ENCODE data around the gene DRC1.
A peak's percentile ranks its signal among the peaks of the same experiment; 100 is the strongest.
"Not testable (repeated sequence)": the region's sequence is repeated elsewhere in the genome, so short reads cannot be mapped to it uniquely, and the experiment has no call there.

Gene DRC1

GRCh38 chr2:26401739-26402541, at the start of gene DRC1:
DRC1 (plus strand) TSS chr2:26401920; CDS start chr2:26401990, 70 bp downstream.
- peak in 1 of 2 donors; percentile 6 for DNase-seq (ENCODE audit: low read depth in 2 of 2)

DNA sequence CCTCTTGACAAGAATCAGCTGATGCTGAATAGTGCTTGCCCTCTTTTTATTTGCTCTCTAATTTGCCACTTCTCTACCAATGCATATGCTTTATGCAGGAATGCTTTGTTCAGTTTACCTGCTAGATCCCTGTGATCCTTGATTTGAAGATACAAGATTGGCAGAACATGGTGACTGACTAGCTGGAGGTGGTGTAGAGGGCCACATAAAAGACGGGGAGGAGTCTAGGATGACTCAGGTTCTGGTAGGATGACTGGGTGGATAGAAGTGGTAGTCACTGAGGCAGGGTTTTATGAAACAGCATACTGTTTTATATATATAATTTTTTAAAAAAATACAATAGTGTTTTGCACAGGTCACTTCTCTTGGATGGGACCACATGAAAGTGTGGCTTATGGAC, 48.8 kb upstream of the DRC1 start:
- peak in 1 of 2 donors; percentile 51 for DNase-seq (ENCODE audit: low read depth in 2 of 2)

GRCh38 chr2:26354469-26354868, 47.3 kb upstream of the DRC1 start:
- not testable (repeated sequence) for DNase-seq (ENCODE audit: low read depth in 2 of 2)

- DNase-seq (ENCODE audit: low read depth in 2 of 2): no peak
Measured at GRCh38 chr2:26355038-26355995, 46.4 kb upstream of the DRC1 start.

DNA sequence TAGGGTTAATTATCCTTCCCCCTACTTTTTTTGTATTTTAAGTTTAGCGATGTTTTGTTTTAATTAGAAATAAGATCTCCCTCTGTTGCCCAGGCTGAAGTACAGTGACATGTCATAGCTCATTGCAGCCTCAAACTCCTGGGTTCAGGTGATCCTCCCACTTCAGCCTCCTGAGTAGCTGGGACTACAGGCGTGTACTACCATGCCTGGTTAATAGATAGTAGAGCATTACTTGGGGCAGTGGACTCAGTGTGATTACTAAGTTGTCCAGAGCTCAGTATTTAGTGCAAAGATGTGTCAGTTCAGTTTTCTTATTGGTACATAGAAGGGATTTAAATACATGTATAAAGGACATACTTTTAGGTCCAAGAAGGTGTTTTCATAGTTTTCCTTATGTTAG, 45.6 kb upstream of the DRC1 start:
- DNase-seq (ENCODE audit: low read depth in 2 of 2): no peak

DNA sequence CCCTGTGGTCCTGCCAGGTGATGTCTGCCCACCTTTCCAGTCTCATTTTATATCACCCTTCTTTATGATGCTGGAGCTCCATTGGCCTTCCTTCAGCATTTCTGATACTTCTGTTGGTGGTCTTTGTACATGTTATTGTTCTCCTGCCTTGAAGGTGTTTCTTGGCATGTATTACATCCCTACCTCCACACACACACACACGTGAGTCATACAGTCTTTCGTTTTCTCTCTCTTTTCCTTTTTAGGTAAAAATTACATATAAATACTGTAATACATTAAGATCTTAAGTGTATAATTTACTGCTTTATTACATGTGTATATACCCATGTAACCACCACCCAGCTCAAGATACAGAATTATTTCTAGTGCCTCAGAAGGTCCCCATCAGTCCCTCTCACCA, 44.9 kb upstream of the DRC1 start:
- no peak for DNase-seq (ENCODE audit: low read depth in 2 of 2)

DNA sequence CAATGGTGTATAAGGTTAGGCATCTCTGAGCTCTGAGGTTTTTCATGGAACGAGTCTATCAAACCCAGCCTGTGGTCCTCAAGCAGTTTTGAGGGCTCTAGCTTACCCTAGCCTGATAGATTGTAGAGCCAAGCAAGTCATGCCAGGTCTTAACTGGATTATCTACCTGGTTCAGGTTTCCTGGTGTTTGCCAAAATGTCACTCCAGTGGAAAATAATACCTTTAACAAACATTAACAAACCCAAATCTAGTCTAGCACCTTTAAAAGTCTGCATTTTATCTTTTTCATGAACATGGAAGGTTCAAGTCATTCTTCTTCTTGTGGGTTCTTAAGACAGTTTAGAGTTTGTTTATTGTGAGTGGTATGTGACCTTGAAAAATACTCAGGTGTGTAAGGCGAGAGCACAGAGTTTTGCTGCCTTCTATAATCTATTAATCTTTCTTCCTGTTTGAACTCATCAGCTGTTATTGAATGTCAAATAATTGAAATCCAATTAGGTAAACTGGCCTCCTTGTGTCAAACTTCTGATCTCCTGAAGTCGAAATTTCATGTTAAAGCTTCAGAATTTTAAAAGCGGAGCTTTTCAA, 41.7 kb upstream of the DRC1 start:
- DNase-seq (ENCODE audit: low read depth in 2 of 2): no peak

- DNase-seq (ENCODE audit: low read depth in 2 of 2): no peak
Measured at GRCh38 chr2:26363323-26363722, 38.4 kb upstream of the DRC1 start.

DNA sequence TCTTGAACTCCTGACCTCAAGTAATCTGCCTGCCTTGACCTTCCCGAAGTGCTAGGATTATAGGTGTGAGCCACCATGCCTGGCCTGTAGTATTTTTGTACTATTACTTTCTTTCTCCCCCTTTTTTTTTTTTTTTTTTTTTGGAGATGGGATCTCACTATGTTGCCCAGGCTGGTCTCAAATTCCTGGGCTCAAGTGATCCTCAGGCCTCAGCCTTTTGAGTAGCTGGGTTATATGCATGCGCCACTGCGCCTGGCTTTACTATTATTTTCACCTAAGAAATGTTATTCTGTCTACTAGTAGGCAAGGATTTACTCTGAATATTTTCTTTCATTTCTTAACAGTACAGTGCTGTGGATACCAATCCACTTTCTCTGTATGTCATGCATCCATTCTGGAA, 37.8 kb upstream of the DRC1 start:
- DNase-seq (ENCODE audit: low read depth in 2 of 2): no peak

GRCh38 chr2:26364669-26365068, 37.1 kb upstream of the DRC1 start:
- DNase-seq (ENCODE audit: low read depth in 2 of 2): no peak

DNA sequence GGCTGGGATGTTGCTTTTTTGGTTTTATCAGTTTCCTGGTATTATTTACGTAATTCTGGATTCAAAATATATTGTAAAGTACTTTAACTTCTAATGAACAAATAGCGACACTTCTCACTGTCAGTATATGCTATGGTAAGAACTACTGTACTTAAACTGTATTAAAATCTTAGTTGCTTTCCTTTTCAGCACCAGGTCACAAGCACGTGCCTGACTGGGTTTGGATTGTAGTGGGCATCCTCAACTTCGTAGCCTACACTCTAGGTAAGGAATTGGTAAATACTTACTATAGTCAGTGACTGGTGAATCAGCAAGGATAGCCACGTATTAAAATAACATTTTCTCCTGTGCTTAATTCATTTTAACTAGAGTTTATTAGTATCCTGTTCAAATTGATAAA, 34.8 kb upstream of the DRC1 start:
- no peak for DNase-seq (ENCODE audit: low read depth in 2 of 2)

- DNase-seq (ENCODE audit: low read depth in 2 of 2): not testable (repeated sequence)
Measured at GRCh38 chr2:26369664-26370063, 32.1 kb upstream of the DRC1 start.

DNA sequence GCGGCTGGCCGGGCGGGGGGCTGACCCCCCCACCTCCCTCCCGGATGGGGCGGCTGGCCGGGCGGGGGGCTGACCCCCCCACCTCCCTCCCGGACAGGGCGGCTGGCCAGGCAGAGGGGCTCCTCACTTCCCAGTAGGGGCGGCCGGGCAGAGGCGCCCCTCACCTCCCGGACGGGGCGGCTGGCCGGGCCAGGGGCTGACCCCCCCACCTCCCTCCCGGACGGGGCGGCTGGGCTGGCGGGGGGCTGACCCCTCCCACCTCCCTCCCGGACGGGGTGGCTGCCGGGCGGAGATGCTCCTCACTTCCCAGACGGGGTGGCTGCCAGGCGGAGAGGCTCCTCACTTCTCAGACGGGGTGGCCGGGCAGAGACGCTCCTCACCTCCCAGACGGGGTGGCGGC, 30.8 kb upstream of the DRC1 start:
- DNase-seq (ENCODE audit: low read depth in 2 of 2): not testable (repeated sequence)

DNA sequence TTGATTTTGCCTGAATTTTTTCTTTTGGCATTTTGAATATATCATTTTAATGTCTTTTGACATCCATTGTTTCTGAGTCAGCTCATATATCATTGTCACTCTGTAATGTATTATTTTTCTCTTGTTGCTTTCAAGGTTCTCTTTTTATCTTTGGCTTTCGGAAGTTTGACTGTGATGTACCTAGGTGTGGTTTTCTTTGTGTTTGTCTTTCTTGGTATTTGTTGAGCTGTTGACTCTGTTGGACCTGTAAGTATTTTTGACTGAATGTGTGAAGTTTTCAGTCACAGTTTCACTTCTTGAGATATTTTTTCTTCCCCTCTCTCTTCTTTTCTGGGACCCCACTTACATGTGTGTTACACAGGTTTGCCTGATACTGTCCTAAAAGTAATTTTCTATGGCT, 24.9 kb upstream of the DRC1 start:
- no peak for DNase-seq (ENCODE audit: low read depth in 2 of 2)

- DNase-seq (ENCODE audit: low read depth in 2 of 2): no peak
Measured at GRCh38 chr2:26380281-26380680, 21.4 kb upstream of the DRC1 start.

- DNase-seq (ENCODE audit: low read depth in 2 of 2): no peak
Measured at GRCh38 chr2:26382564-26382963, 19.2 kb upstream of the DRC1 start.

GRCh38 chr2:26384183-26384582, 17.5 kb upstream of the DRC1 start:
- DNase-seq (ENCODE audit: low read depth in 2 of 2): no peak

DNA sequence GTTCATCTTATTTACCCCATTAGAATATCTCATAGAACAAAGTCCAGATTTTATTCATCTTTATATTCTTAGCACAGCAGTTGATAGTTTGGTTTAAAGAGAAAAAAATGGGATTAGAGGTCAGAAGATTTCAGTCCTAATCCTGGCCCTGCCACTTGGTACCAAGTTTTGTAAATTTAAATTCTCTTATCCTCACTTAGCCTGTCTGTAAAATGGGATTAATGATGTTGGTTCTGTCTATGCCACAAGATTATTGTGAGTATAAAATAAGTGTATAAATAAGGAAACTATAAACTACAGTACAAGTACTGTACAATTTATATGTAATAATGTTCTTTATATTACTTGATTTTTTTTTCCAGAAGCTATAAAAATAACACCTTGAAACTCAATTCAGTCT, 17.1 kb upstream of the DRC1 start:
- no peak for DNase-seq (ENCODE audit: low read depth in 2 of 2)

GRCh38 chr2:26387189-26387588, 14.5 kb upstream of the DRC1 start:
- DNase-seq (ENCODE audit: low read depth in 2 of 2): no peak

DNA sequence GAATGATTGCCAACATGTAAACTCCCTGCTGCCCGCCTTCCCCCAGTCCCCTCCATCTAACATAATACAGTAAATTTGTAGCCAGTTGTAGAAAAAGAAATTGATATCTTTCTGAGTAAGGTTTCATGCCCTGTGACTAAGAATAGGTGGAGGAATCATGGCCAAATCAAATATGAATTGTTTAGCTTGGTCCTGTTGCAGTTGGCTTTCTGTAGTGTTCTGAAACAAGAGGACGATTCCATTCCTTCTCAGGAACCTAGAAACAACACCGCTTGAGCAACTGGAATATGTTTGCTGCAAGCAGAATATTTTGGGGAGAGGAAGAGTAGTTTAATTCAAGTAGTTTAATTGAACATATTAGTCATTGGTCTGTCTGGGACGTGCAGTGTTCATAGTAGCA, 7.0 kb upstream of the DRC1 start:
- no peak for DNase-seq (ENCODE audit: low read depth in 2 of 2)

- no peak for DNase-seq (ENCODE audit: low read depth in 2 of 2)
Measured at GRCh38 chr2:26395394-26395793, 6.3 kb upstream of the DRC1 start.

DNA sequence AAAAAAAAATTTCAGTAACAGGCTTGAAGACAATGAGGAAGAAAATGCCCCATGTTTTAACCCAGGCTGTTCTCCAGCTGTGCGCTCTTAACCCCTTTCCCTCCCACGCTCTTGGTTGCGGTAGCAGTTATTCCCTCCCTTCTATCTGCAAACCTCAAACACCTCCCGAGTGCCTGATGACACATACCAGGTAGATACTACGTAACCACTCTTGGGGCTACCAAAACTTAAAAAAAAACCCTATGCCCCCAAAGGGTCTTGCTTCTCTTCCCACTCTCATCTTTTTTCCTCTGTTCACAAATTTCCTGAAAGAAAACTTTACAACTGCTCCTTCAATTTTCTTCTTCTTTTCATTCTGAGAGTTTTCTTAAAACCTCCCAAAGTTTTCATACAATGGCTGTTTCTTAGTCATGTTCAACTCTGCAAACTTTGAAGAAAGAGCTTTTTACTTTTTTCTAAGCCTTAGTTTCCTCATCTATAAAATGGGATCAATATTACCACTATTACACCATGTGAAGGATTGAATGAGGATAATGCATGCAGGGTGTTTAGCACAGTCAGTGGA, 4.9 kb upstream of the DRC1 start:
- DNase-seq (ENCODE audit: low read depth in 2 of 2): peak; percentile 20 to 44

All from stimulated activated CD4-positive, alpha-beta T cell treated with anti-CD3 and anti-CD28 coated beads, Interleukin-15, amount 100 ng/mL, for 48 hours (primary cell).